HCT116 (cell line): ENCODE results near the gene RNGTT. TPM values are rescaled to one million over a fixed set of nuclear protein-coding genes. Genes with fewer than 3 reads are reported as not detected.

Source experiments
- ATAC-seq: fragments of 200-7000 bp; cut with Tn5 transposase; 2 replicates; pipeline ENCODE4 v1.9.1; 2020; ENCODE audit warnings: mild to moderate bottlenecking, moderate library complexity
- BruUV-seq: library from RNA; stranded (reverse); fragments of 400-500 nt; replicated peaks from 2 replicates; lab custom pipeline; 2021; lab: Mats Ljungman, UMichigan
- CTCF ChIA-PET: fragments of 300-600 bp; sonication (Branson Sonifier 250); formaldehyde crosslinking; loops from one replicate; lab custom pipeline; 2021; ENCODE audit warnings: antibody characterized with exemption; lab: Charles Lee
- POLR2A ChIA-PET: fragments of 300-600, 350-600 bp; sonication (Branson Sonifier 250); formaldehyde crosslinking; loops from one replicate; lab custom pipeline; 2021; ENCODE audit warnings: antibody characterized with exemption; lab: Charles Lee
- RAD21 ChIA-PET, 2 experiments: fragments of 300-600 bp; sonication (Branson Sonifier 250); formaldehyde crosslinking; loops; one replicate each; lab custom pipeline; 2023; ENCODE audit warnings: low total read pairs in 2 of 2; ENCODE audit not compliant: uncharacterized antibody in 2 of 2, unreplicated experiment in 2 of 2, low non-redundant PET in 1 of 2; lab: Charles Lee
- DNase-seq: peaks from one replicate; pipeline ENCODE4 v3.0.0-alpha.2; 2010; ENCODE audit warnings: low read depth, low spot score
- H2AFZ ChIP-seq: fragments of 200-600 bp; shearing (Covaris generic), sonication (generic); 2 replicates; pipeline ENCODE4 v1.6.1; 2017; ENCODE audit warnings: low read depth, mixed run types, mixed read lengths, antibody characterized with exemption, low read length; ENCODE audit not compliant: poor library complexity, severe bottlenecking
- H3K27ac ChIP-seq: 2 replicates; pipeline ENCODE4 v1.5.1; 2012; ENCODE audit warnings: low read depth, low read length
- H3K27me3 ChIP-seq: fragments of 200-600 bp; sonication (generic); 2 replicates; pipeline ENCODE4 v1.6.1; 2016; ENCODE audit warnings: mixed run types, low read length, mixed read lengths; ENCODE audit not compliant: insufficient read depth
- H3K36me3 ChIP-seq, 2 experiments: fragments of 200-500 bp in 1 of 2; fragments of 200-600 bp in 1 of 2; sonication (Bioruptor generic) in 1 of 2; sonication (generic) in 1 of 2; 2 replicates each; pipeline versions ENCODE4 v1.5.1 to v1.6.1; 2014 to 2016; ENCODE audit warnings: low read length in 2 of 2, inconsistent platforms in 1 of 2, mixed read lengths in 1 of 2, mixed run types in 1 of 2; ENCODE audit not compliant: insufficient read depth in 2 of 2, control insufficient read depth in 1 of 2
- H3K4me1 ChIP-seq, 2 experiments: fragments of 200-600 bp in 1 of 2; sonication (generic) in 1 of 2; 2 replicates each; pipeline versions ENCODE4 v1.5.1 to v1.6.1; 2012 to 2017; ENCODE audit warnings: low read length in 2 of 2, inconsistent platforms in 1 of 2, mild to moderate bottlenecking in 1 of 2, mixed read lengths in 1 of 2, mixed run types in 1 of 2, moderate library complexity in 1 of 2; ENCODE audit not compliant: insufficient read depth in 2 of 2, control insufficient read depth in 1 of 2
- H3K4me2 ChIP-seq: fragments of 200-600 bp; sonication (generic); 2 replicates; pipeline ENCODE4 v1.6.1; 2017; ENCODE audit warnings: mixed run types, low read length, mixed read lengths
- H3K4me3 ChIP-seq, 2 experiments: fragments of 200-600 bp in 1 of 2; sonication (generic) in 1 of 2; replicated peaks in 1 of 2; 2 replicates each; pipeline ENCODE4 v1.5.1; 2011 to 2016; ENCODE audit warnings: low read length in 2 of 2, control low read depth in 1 of 2, low read depth in 1 of 2, mild to moderate bottlenecking in 1 of 2, mixed read lengths in 1 of 2, mixed run types in 1 of 2
- H3K79me2 ChIP-seq: fragments of 200-600 bp; sonication (generic); 2 replicates; pipeline ENCODE4 v1.6.1; 2017; ENCODE audit warnings: mild to moderate bottlenecking, mixed run types, low read length, moderate library complexity, mixed read lengths; ENCODE audit not compliant: insufficient read depth
- H3K9ac ChIP-seq: fragments of 200-600 bp; sonication (generic); 2 replicates; pipeline ENCODE4 v1.6.1; 2016; ENCODE audit warnings: low read length, mixed read lengths
- H3K9me2 ChIP-seq: fragments of 200-600 bp; sonication (generic), shearing (Covaris generic); 2 replicates; pipeline ENCODE4 v1.6.1; 2017; ENCODE audit warnings: mixed run types, mild to moderate bottlenecking, moderate library complexity; ENCODE audit not compliant: insufficient read depth
- H3K9me3 ChIP-seq, 2 experiments: fragments of 200-500 bp in 1 of 2; fragments of 200-600 bp in 1 of 2; sonication (Bioruptor generic) in 1 of 2; sonication (generic) in 1 of 2; 2 replicates each; pipeline ENCODE4 v1.6.1; 2014 to 2017; ENCODE audit warnings: low read length in 2 of 2, mixed read lengths in 2 of 2, inconsistent platforms in 1 of 2, low read depth in 1 of 2, mild to moderate bottlenecking in 1 of 2, mixed run types in 1 of 2, moderate library complexity in 1 of 2; ENCODE audit not compliant: control insufficient read depth in 1 of 2, insufficient read depth in 1 of 2
- H4K20me1 ChIP-seq: fragments of 200-600 bp; sonication (generic), shearing (Covaris generic); 2 replicates; pipeline ENCODE4 v1.6.1; 2017; ENCODE audit warnings: mixed run types, mild to moderate bottlenecking, moderate library complexity; ENCODE audit not compliant: insufficient read depth
- CBX3 ChIP-seq: IDR thresholded peaks from 2 replicates; pipeline ENCODE4 v1.6.1; 2012; ENCODE audit warnings: low read depth
- EZH2 ChIP-seq: fragments of 200-600 bp; sonication (generic); IDR thresholded peaks from 2 replicates; pipeline ENCODE4 v1.6.1; 2017; ENCODE audit warnings: antibody characterized with exemption, mixed run types
- EZH2phosphoT487 ChIP-seq: fragments of 200-600 bp; IDR thresholded peaks from 2 replicates; pipeline ENCODE4 v1.6.1; 2018; ENCODE audit warnings: antibody characterized with exemption, borderline replicate concordance
- FOSL1 ChIP-seq: IDR thresholded peaks from 2 replicates; pipeline ENCODE4 v1.6.1; 2012; ENCODE audit warnings: low read depth
- MAX ChIP-seq: IDR thresholded peaks from 2 replicates; pipeline ENCODE4 v1.6.1; 2012
- RAD21 ChIP-seq: IDR thresholded peaks from 2 replicates; pipeline ENCODE4 v1.6.1; 2012; ENCODE audit warnings: low read depth, mild to moderate bottlenecking
- SIN3A ChIP-seq: IDR thresholded peaks from 2 replicates; pipeline ENCODE4 v1.6.1; 2012; ENCODE audit warnings: low read depth
- SP1 ChIP-seq: IDR thresholded peaks from 2 replicates; pipeline ENCODE4 v1.6.1; 2012; ENCODE audit warnings: low read depth
- ZBTB33 ChIP-seq: IDR thresholded peaks from 2 replicates; pipeline ENCODE4 v1.6.1; 2011; ENCODE audit warnings: mild to moderate bottlenecking, low read length, moderate library complexity; ENCODE audit not compliant: insufficient replicate concordance; ENCODE audit errors: extremely low read depth
- intact Hi-C: fragments of 100-400 bp; cut with micrococcal nuclease; formaldehyde crosslinking; loops from 2 replicates; pipeline ENCODE4 v1.10.0; 2022
- total RNA-seq: library from RNA; stranded (reverse); gene quantifications from one replicate; pipeline ENCODE4 v1.2.1, GENCODE V29; 2021; ENCODE audit not compliant: unreplicated experiment

Gene RNGTT
- total RNA-seq, 1 experiment from 2014 or later, result 23.0 TPM

- DNase-seq (no peak), ATAC-seq (no peak)
- Histone ChIP-seq H3K4me3 (no peak overlapping the region), H3K4me2 (no peak overlapping the region), H3K27me3 (no peaks in the 10 kb centered on the region), H2AFZ (no peak overlapping the region), H3K4me1 (peaks cover 0 to 3% of the 10 kb centered on the region in 2 experiments; a peak in 1 of 4 replicates), H3K27ac (no peak overlapping the region), H3K79me2 (no peaks in the 10 kb centered on the region), H3K9me3 (no peaks in the 10 kb centered on the region), H4K20me1 (no peaks in the 10 kb centered on the region; the same call in 1 of the 2 replicates), H3K9me2 (no peaks in the 10 kb centered on the region), H3K36me3 (no peaks in the 10 kb centered on the region), H3K9ac (no peak overlapping the region)
- intact Hi-C loops, result no loop called here
- BruUV-seq, result no TSS peak
- no peak for TF ChIP-seq CBX3
- RAD21 ChIA-PET, result no interaction called here
- CTCF ChIA-PET, result interaction anchor here (1.1 to 2.0 kb wide), 2 partner anchors 8 to 28 kb away, joined by 4 to 12 read pairs; no protein-coding TSS in a partner anchor
- POLR2A ChIA-PET, result no interaction called here
Observed at GRCh38 chr6:88890860-88891845, 72.3 kb downstream of the RNGTT start.

GRCh38 chr6:88890394-88890793 is 73.0 kb downstream of the RNGTT start:
- H3K36me3 ChIP-seq, result no peaks in the 10 kb centered on the region
- H2AFZ ChIP-seq, result no peak overlapping the region
- no peaks in the 10 kb centered on the region for H3K79me2 ChIP-seq
- no peaks in the 10 kb centered on the region for H3K9me2 ChIP-seq
- DNase-seq, result no peak
- no peaks in the 10 kb centered on the region for H3K27me3 ChIP-seq
- H3K9ac ChIP-seq, result no peak overlapping the region
- H4K20me1 ChIP-seq, result no peaks in the 10 kb centered on the region; the same call in 1 of the 2 replicates
- ATAC-seq, result no peak
- ChIA-PET POLR2A (no interaction called here), CTCF (interaction anchor here (1.1 to 2.0 kb wide), 2 partner anchors 9 to 29 kb away, joined by 4 to 12 read pairs; no protein-coding TSS in a partner anchor), RAD21 (no interaction called here)
- no peak overlapping the region for H3K27ac ChIP-seq
- no peak overlapping the region for H3K4me2 ChIP-seq
- peaks cover 0 to 3% of the 10 kb centered on the region in 2 experiments; a peak in 1 of 4 replicates for H3K4me1 ChIP-seq
- BruUV-seq, result no TSS peak
- no peak overlapping the region for H3K4me3 ChIP-seq
- intact Hi-C loops, result no loop called here
- TF ChIP-seq FOSL1, result no peak
- TF ChIP-seq SP1, result no peak
- no peak for TF ChIP-seq RAD21
- no peak for TF ChIP-seq CBX3
- TF ChIP-seq EZH2phosphoT487, result no peak
- TF ChIP-seq ZBTB33, result no peak
- no peak for TF ChIP-seq MAX
- TF ChIP-seq EZH2, result no peak
- TF ChIP-seq SIN3A, result no peak
- H3K9me3 ChIP-seq, result no peaks in the 10 kb centered on the region
